Measurements from ENCODE around the gene ATF7IP2. TPM values are rescaled to one million over a fixed set of nuclear protein-coding genes. Genes with fewer than 3 reads are reported as not detected.

ATF7IP2 gene
- total and polyA plus RNA-seq, 2 of the 13 experiments (the other 11 are each of a cell fraction or from before 2014, with no cell fraction given), result 117 to 217 TPM

DNA sequence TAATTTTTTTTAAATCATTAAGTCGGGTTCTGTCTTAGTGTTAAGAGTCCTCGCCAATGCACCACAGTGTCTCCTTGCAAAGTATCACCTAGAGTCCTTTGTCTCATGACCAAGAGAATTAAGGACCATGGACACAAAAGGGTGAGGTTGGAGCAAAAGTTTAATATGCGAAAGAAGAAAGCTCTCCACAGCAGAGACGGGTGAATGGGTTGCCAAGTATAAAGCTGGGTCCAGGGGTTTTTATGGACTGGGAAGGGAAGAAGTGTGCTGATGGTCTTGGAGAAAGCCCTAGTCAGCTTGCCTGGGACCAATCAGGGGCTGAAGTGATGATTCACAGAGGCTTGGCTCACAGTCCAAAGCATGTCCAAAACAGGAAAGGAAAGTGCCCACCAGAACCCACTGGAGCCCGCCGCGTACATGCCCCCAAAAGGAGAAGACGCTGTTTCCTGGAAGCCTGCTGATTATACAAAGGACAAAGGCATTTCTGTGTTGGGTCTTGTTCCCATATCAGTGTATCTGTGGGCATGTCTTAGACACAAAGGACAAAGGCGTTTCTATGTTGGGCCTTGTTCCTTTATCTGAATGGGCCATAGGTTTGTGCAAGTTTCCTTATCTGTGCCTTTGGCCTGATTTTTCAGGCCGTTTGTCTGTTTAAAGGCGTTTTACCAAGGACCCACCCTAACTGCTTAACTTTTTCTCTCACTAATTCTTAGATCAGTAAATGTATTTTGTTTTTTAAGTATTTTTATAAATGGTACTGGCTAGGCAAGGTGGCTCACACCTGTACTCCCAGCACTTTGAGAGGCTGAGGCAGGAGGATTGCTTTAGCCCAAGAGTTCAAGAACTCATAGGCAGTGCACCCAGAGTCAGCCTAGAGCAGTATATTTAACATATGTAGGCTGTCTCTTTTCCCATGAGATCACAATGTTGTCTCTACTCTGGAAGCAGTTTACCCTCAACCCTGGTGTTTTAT, 28.7 kb upstream of the ATF7IP2 start (continued):
- TF ChIP-seq KAT2B (IDR thresholded peaks at IDR 0.05; ENCODE audit: borderline replicate concordance, low read depth, low read length) (no peak), ZNF768 (CRISPR knock-in tag; IDR thresholded peaks at IDR 0.05) (no peak), ZNF333 (CRISPR knock-in tag; IDR thresholded peaks at IDR 0.05; ENCODE audit: borderline replicate concordance) (no peak), ZFP62 (CRISPR knock-in tag; IDR thresholded peaks at IDR 0.05) (no peak), ARNTL (CRISPR knock-in tag; IDR thresholded peaks at IDR 0.05) (no peak), MED1 (CRISPR knock-in tag; IDR thresholded peaks at IDR 0.05) (0 out of 2 replicates have a peak, but pooled peaks have one; percentile 16), ZNF264 (CRISPR knock-in tag; IDR thresholded peaks at IDR 0.05) (no peak), ZNF468 (CRISPR knock-in tag; IDR thresholded peaks at IDR 0.05) (no peak), ZNF317 (CRISPR knock-in tag; IDR thresholded peaks at IDR 0.05) (peak; percentile 56; the same call in 1 of the 2 replicates), BRCA1 (CRISPR knock-in tag; IDR thresholded peaks at IDR 0.05) (no peak), KDM6A (CRISPR knock-in tag; IDR thresholded peaks at IDR 0.05; ENCODE audit: low read depth) (no peak), ETV6 (CRISPR knock-in tag; conservative IDR thresholded peaks at IDR 0.05) (no peak), CBX5 (CRISPR knock-in tag; IDR thresholded peaks at IDR 0.05; ENCODE audit: borderline replicate concordance) (no peak), SRY (CRISPR knock-in tag; IDR thresholded peaks at IDR 0.05) (no peak), ADNP (CRISPR knock-in tag; IDR thresholded peaks at IDR 0.05) (no peak)
- TF ChIP-seq, protein P1, sequence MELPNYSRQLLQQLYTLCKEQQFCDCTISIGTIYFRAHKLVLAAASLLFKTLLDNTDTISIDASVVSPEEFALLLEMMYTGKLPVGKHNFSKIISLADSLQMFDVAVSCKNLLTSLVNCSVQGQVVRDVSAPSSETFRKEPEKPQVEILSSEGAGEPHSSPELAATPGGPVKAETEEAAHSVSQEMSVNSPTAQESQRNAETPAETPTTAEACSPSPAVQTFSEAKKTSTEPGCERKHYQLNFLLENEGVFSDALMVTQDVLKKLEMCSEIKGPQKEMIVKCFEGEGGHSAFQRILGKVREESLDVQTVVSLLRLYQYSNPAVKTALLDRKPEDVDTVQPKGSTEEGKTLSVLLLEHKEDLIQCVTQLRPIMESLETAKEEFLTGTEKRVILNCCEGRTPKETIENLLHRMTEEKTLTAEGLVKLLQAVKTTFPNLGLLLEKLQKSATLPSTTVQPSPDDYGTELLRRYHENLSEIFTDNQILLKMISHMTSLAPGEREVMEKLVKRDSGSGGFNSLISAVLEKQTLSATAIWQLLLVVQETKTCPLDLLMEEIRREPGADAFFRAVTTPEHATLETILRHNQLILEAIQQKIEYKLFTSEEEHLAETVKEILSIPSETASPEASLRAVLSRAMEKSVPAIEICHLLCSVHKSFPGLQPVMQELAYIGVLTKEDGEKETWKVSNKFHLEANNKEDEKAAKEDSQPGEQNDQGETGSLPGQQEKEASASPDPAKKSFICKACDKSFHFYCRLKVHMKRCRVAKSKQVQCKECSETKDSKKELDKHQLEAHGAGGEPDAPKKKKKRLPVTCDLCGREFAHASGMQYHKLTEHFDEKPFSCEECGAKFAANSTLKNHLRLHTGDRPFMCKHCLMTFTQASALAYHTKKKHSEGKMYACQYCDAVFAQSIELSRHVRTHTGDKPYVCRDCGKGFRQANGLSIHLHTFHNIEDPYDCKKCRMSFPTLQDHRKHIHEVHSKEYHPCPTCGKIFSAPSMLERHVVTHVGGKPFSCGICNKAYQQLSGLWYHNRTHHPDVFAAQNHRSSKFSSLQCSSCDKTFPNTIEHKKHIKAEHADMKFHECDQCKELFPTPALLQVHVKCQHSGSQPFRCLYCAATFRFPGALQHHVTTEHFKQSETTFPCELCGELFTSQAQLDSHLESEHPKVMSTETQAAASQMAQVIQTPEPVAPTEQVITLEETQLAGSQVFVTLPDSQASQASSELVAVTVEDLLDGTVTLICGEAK (IDR thresholded peaks at IDR 0.05), result no peak
- TF ChIP-seq, protein P1 (CRISPR knock-in tag; IDR thresholded peaks at IDR 0.05), result no peak
- TF ChIP-seq, protein P2, sequence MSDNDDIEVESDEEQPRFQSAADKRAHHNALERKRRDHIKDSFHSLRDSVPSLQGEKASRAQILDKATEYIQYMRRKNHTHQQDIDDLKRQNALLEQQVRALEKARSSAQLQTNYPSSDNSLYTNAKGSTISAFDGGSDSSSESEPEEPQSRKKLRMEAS (IDR thresholded peaks at IDR 0.05), result peak; percentile 51; the same call in 1 of the 2 replicates
- TF ChIP-seq, protein P3, sequence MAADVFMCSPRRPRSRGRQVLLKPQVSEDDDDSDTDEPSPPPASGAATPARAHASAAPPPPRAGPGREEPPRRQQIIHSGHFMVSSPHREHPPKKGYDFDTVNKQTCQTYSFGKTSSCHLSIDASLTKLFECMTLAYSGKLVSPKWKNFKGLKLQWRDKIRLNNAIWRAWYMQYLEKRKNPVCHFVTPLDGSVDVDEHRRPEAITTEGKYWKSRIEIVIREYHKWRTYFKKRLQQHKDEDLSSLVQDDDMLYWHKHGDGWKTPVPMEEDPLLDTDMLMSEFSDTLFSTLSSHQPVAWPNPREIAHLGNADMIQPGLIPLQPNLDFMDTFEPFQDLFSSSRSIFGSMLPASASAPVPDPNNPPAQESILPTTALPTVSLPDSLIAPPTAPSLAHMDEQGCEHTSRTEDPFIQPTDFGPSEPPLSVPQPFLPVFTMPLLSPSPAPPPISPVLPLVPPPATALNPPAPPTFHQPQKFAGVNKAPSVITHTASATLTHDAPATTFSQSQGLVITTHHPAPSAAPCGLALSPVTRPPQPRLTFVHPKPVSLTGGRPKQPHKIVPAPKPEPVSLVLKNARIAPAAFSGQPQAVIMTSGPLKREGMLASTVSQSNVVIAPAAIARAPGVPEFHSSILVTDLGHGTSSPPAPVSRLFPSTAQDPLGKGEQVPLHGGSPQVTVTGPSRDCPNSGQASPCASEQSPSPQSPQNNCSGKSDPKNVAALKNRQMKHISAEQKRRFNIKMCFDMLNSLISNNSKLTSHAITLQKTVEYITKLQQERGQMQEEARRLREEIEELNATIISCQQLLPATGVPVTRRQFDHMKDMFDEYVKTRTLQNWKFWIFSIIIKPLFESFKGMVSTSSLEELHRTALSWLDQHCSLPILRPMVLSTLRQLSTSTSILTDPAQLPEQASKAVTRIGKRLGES (CRISPR knock-in tag; IDR thresholded peaks at IDR 0.05; ENCODE audit: borderline replicate concordance), result no peak
